Measurements from ENCODE around the gene GFOD2. TPM values are rescaled to one million over a fixed set of nuclear protein-coding genes. Genes with fewer than 3 reads are reported as not detected.

The GFOD2 gene
- total RNA-seq, 2 donors from 2014 or later: 14.2 to 14.5 TPM

DNA sequence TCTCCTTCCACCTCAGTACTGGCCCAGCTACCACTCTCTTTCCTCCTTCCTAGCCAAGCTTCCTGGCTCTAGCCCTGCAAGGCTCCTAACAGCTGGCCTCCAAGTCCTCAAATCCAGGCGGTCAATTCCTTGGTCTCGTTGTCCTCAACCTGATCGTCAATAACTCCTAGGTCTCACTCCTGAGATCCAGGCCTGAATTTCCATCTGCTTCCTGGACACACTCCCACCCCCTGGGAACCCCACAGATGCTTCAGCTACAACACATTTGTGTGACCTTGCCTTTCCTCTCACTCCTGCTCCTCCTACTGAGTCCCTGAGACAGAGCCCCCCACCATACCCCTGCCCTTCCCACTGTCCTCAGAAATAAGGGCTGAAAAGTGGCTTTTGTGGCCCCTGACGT is 54.9 kb downstream of the GFOD2 start:
- DNase-seq (ENCODE audit: low spot score): no peak
- intact Hi-C loops (cut with DNase I): loop anchor here in 1 of 2 donors (10.0 kb wide), 1 partner anchor 99 kb away; the partner anchor contains the start of gene CTCF

DNA sequence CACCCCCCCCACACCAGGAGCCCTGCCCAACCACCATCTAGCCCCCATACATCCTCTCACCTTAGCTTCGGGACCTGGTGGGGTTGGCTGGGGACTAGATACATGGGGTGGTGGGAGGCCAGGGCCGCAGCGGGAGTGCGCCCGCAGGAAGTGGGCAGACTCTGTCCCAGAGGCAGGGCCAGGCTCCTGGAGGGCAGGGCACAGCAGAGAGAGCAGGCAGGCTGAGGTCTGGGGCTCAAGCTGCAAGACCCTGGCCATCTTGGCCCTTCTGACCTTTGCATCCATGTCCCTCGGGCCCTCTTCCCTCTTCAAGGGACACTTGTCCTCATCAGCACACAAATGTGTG is 55.3 kb downstream of the GFOD2 start:
- intact Hi-C loops (cut with DNase I): loop anchor here in 1 of 2 donors (10.0 kb wide), 1 partner anchor 99 kb away; the partner anchor contains the start of gene CTCF
- no peak for DNase-seq (ENCODE audit: low spot score)

DNA sequence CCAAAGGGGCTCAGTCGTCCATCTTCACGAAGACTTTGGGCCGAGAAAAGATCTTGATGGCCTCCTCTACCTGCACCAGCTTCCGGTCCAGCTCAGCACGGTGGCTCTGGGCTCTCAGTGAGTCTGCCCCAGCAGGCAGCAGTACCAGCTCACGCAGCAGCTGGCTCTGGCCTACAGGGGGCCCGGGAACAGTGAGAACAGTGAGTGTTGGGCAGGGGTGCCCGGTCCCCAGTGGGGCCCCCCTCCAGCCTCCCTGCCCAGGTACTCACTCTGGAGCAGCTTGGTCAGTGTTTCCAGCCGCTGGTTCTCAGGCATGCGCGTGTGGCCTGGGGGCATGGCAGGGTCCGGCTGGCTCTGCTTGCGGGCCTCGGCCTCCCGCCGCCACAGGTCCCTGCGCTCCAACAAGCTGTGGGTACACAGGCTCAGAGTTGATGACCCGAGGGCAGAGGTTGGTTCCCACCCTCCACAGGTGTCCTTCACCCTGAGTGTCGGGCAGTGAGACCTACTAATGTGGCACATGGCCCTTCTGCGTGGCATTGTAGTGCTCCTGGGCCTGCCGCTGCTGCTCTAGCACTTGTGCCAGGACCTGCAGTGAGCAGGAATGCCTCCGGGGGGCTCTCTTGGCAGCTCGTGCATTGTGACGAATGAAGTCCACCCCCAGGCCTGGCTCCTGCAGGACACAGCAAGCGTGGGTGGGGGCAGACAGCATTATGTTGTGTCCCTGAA is 55.8 kb downstream of the GFOD2 start:
- DNase-seq (ENCODE audit: low spot score): no peak
- intact Hi-C loops (cut with DNase I): loop anchor here in 1 of 2 donors (10.0 kb wide), 1 partner anchor 99 kb away; the partner anchor contains the start of gene CTCF

DNA sequence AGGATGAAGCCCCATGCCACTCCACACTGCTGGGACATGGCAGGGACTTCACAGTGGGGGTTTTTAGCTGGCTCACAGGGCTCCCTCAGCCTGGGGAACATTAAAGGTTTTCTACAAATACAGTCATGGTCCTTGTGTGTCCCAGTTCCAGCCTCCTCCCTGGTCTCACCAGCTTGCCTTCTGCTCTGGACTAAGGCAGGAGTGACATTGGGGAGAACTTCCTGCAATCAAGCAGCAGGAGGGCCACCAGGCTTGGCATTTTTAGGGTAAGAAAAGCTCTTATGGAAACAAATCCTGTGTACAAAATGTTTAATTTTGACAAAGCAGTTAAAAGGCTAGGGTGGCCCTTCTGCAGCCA is 56.5 kb downstream of the GFOD2 start:
- DNase-seq (ENCODE audit: low spot score): no peak
- intact Hi-C loops (cut with DNase I): loop anchor here in 1 of 2 donors (10.0 kb wide), 1 partner anchor 98 kb away; the partner anchor contains the start of gene CTCF

DNA sequence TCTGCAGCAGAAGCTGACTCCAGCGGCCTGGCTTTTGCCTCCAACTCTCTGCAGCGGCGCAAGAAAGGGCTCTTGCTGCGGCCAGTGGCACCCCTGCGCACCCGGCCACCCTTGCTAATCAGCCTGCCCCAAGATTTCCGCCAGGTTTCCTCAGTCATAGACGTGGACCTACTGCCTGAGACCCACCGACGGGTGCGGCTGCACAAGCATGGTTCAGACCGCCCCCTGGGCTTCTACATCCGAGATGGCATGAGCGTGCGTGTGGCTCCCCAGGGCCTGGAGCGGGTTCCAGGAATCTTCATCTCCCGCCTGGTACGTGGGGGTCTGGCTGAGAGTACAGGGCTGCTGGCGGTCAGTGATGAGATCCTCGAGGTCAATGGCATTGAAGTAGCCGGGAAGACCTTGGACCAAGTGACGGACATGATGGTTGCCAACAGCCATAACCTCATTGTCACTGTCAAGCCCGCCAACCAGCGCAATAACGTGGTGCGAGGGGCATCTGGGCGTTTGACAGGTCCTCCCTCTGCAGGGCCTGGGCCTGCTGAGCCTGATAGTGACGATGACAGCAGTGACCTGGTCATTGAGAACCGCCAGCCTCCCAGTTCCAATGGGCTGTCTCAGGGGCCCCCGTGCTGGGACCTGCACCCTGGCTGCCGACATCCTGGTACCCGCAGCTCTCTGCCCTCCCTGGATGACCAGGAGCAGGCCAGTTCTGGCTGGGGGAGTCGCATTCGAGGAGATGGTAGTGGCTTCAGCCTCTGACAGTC is 57.0 kb downstream of the GFOD2 start:
- intact Hi-C loops (cut with DNase I): loop anchor here in 1 of 2 donors (10.0 kb wide), 1 partner anchor 97 kb away; the partner anchor contains the start of gene CTCF
- no peak for DNase-seq (ENCODE audit: low spot score)

DNA sequence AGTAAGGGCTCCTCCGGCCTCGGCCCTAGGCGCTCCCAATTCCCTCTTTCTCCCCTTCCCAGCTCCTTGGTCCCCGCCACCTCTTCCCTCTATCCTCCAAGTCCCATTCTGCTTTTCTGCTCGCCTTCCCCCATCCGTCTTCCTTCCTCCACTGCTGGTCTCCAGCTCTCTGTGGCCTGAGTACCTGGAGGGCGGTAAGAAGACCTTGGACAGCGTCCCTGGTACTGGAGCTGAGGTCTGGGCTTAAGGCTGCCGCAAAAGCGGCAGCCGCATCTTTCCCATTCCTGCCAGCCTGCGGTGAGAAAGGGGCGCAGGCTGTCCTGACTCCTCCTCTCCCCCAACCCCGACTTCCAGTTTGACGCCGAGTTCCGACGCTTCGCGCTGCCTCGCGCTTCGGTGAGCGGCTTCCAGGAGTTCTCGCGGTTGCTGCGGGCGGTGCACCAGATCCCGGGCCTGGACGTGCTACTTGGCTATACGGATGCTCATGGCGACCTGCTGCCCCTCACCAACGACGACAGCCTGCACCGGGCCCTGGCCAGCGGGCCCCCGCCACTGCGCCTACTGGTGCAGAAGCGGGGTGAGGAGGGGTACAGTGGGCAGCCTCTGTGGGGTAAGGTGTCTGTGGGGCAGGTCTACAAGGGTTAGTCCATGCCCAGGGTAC is 57.9 kb downstream of the GFOD2 start:
- no peak for DNase-seq (ENCODE audit: low spot score)

DNA sequence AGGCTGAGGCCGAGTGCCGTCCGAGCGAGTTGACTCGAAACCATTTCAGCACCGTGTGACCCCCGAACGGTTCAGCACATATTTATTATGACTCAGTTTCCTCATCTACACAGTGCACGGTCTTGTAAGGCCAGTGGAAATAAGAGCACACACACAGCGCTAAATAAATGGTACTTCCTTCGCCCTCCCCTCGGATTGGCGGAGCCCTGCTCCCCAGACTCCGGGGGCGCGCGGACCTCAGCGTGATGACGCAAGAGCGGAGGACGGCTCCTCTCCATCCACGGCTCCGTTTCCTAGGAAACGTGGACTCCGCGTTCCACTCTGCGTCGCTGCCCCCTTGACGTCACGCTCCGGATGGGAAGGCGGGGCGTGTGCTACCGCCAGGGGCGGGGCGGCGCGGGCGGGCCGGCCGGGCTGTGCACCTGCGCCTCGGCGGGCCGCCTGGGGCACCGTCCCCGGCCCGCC is 58.5 kb downstream of the GFOD2 start, which contains the start of gene PARD6A:
PARD6A (plus strand) TSS at position 397 of the 465 bp plus-strand sequence. CDS start 79 bp downstream, outside the sequence.
- DNase-seq (ENCODE audit: low spot score): peak; percentile 99
- intact Hi-C loops (cut with DNase I): loop anchor here in 1 of 2 donors (10.0 kb wide), 1 partner anchor 96 kb away; the partner anchor contains the start of gene CTCF

More for the DNA sequence above, 57.9 kb downstream of the GFOD2 start:
- intact Hi-C loops (cut with DNase I): loop anchor here in 1 of 2 donors (10.0 kb wide), 1 partner anchor 96 kb away; the partner anchor contains the start of gene CTCF

DNA sequence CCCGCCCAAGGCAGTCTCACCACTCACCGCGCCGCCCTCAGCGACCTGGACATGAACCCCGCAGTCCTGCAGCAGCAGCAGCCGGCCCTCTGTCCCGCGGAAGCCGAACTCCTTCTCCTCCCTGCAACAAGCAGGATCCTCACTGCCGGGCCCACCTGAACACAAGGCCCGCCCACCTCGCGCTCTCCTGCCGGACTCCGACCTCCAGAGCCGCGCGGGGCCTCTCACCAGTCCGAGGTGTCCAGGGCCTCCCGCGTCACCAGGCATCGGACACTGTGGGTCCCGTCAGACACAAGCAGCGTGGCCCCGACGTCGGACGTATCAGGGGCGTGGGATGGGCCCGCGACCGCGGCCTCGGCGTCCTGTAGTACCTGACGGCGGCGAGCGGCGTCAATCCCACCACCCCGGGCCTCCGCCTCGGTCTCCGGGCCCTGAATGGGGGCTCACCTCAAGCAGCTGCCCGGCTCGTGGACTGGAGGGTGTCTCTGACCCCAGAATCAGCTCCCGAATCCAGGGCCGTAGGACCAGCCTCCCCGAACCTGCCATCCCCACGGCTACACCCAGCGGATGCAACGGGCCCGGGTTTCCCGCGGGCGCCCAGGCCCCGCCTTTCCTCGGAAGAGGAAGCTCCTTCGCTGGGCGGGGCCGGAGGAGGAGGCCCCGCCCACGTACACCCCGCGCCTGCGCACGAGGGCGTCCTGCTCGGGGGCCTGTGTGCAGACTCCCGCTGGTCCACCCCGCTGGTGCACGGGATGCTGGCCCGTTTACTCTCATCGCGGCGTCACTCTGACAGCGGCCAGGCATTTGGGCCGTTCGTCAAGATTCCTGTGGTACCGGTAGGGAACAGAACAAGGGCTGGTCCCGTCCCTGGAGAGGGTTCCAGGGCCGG is 59.2 kb downstream of the GFOD2 start, which contains the start of gene ACD:
ACD (minus strand) TSS at position 586 of the 889 bp plus-strand sequence; CDS start at position 546, 40 bp downstream.
- intact Hi-C loops (cut with DNase I): loop anchor here in 1 of 2 donors (10.0 kb wide), 1 partner anchor 95 kb away; the partner anchor contains the start of gene CTCF
- DNase-seq (ENCODE audit: low spot score): peak; percentile 97

DNA sequence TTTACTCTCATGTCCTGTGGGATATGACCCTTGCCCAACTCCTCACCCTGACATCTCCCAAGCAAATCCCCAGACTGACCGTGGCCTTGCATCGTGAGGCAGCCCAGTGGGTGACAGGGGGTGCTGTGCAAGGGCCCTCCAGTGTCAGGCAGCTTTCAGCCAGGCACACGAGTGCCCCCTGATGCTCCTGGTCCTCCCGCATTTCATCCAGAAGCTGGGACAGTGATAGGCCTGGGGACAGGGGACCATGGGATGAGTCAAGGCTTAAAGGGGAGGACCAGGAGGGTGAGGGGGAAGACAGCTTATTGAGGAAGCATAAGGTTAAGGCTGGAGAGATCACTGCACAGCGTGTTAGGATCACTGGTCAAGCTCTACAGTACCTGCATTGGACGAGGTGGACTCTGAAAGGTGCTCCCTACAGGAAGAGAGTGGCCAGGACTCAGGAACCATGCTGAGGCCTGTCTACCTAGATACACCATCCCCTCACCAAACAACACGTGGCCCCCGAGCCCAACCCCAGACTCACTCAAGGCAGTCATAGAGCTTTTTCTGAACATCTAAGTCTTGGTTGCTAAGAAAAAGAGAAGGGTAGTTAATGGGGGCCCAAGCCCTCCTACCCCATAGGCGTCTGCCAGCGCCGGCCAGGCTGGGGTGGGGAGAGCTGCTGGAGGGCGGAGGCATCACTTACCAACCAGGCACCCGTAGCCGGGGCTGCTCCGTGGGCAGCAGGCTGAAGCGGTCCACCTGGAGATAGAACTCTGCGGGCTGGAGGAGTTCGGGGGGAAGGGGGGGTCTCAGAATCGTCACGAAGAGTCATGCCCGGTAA is 60.1 kb downstream of the GFOD2 start:
- no peak for DNase-seq (ENCODE audit: low spot score)
- intact Hi-C loops (cut with DNase I): no loop called here

DNA sequence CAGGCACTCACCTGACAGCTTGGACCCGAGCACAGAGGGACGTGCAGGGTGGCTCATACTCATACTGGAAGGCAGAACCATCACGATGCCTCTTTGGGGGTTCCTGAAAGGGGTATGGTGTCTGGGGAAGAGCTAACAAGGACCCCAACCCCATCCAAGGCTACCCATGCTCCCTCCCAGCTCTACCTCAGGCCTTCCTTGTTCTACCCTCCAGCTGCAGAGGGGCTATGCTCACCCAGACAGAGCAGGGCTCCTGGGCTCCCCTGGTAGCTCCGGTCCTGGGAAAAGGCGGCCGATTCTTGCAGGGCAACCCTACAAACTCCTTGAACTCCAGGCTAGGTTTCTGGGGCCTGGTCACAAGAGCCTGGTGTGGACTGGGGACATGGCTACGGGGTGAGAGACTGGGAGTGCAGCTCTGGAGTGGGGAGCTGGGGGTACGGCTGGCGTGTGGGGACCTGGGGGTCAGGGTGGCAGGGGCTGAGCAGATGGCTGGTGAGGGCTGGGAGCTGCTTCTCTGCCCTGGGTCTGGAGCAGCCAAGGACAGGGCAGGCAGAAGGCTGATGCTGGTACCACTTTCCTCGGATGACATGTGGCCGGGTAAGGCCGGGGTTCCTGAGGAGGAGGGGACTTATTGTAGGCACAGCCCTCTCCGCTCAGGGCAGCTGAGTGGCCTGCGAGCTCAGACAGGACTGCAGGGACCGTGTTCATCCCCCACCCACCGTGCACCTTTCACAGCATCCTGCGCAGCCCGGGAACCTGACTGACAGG is 61.2 kb downstream of the GFOD2 start:
- intact Hi-C loops (cut with DNase I): no loop called here
- DNase-seq (ENCODE audit: low spot score): no peak

DNA sequence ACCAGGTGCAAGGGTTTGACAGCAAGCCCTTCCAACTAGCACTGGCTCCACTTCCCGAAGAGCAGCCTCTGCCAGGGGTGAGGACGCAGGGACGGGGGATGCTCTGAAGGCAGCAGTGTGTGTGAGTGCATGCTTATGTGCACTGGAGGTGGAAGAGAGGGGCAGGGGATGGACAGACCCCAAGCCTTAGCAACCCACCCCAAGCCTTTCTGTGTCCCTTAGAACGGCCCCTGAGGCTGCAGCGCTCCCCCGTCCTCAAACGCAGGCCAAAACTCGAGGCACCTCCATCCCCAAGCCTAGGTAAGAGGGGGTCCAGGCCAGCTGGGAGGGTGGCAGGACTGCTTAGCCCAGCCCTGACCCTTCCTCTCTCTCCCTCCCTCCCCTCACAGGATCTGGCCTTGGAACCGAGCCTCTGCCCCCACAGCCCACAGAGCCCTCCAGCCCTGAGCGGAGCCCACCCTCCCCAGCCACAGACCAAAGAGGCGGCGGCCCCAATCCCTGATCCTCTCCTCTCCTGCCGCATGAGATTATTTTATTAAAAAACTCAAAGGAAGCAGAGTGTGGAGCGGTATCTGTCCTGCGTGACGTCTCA is 62.0 kb downstream of the GFOD2 start:
- intact Hi-C loops (cut with DNase I): no loop called here

DNA sequence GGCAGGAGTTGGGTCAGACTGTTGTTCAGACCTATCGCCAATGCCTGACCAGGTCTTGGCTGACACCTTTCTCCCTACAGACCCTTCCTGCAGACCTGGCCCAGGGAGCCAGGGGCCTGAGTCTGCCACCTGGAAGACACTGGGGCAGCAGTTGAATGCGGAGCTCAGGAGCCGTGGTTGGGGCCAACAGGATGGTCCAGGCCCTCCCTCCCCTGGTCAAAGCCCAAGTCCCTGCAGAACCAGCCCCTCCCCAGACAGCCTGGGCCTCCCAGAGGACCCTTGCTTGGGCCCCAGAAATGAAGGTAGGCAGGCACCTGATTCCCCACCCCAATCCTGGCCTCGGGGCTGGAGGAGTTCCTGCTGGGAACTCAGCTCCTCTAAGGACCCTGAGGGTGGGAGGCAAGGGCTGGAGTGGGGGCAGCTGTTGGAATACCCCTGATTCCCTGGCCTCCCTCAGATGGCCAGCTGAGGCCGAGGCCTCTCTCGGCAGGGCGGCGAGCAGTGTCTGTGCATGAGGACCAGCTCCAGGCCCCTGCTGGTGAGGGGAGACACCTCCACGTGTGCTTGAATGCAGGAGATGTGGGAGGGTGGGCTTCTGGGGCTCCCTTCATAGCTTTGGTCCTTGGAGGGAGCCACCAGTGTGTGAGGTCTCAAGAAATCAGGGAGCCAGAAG is 62.6 kb downstream of the GFOD2 start:
- no peak for DNase-seq (ENCODE audit: low spot score)
- intact Hi-C loops (cut with DNase I): no loop called here

More for the DNA sequence above, 62.0 kb downstream of the GFOD2 start:
- no peak for DNase-seq (ENCODE audit: low spot score)

DNA sequence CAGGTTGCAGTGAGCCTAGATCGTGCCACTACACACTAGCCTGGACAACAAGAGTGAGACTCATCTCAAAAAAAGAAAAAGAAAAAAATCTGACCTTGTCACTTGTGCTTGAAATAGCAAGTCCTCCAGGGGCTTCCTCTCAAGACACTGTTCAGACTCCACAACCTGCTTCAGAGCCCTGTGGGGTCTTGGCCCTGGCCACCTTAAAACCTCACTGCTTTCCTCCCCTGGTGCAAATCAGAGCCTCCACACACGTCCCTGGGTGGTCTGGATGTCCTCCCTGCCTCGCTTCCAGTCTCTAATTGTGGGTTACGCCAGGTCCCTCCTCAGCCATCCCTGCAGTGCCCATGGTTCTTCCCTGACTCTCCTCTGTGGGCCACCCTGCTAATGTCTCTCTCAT is 63.8 kb downstream of the GFOD2 start:
- no peak for DNase-seq (ENCODE audit: low spot score)
- intact Hi-C loops (cut with DNase I): no loop called here

DNA sequence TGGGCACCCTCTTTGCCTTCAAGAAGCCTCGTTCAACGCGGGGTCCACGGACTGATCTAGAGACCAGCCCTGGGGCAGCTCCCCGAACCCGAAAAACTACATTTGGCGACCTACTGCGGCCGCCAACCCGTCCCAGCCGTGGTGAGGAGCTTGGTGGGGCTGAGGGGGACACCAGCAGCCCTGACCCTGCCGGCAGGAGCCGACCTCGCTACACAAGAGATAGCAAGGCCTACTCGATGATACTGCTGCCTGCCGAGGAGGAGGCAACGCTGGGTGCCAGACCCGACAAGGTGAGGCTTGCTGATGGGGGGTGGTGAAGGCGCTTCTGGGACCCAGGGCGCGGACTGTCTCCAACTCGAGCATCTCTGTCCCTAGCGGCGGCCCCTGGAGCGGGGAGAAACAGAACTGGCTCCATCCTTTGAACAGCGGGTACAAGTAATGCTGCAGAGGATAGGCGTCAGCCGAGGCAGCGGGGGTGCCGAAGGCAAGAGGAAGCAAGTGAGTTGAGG is 64.7 kb downstream of the GFOD2 start:
- intact Hi-C loops (cut with DNase I): no loop called here
- DNase-seq (ENCODE audit: low spot score): no peak

DNA sequence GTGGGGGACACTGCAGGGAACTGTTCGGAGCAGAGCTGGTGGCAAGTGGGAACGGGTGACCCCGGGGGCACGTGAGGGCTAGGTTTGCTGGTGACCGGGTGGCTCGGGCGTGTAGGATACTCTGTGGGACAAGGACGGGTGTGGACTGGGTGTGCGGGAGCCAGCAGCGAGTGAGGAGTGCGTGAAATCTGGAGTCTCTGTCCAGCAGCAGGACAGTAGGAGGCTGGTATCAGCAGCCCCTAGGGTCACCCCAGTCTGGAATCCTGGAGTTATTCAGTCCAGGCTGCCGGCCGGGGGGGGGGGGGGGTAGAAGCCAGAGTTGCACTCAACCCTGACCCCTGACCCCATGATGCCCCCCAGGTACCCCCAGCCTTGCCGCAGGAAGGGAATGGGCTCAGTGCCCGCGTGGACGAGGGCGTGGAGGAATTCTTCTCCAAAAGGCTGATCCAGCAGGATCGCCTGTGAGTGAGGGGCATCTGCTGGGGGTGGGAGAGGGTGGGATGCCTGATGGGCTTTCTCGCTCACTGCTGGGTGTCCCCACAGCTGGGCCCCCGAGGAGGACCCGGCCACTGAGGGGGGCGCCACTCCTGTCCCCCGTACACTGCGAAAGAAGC is 65.2 kb downstream of the GFOD2 start:
- DNase-seq (ENCODE audit: low spot score): no peak
- intact Hi-C loops (cut with DNase I): no loop called here
